Inferior parietal cortex (tissue), 1 donor: ENCODE measurements around the gene PHF2.

Experiments used
- DNase-seq: peaks from one replicate; pipeline ENCODE4 v3.0.0-alpha.2; 2016; ENCODE audit errors: extremely low spot score

The PHF2 gene

GRCh38 chr9:93678199-93679019 is 102.0 kb downstream of the PHF2 start:
- DNase-seq = no peak

GRCh38 chr9:93679536-93680442 is 103.4 kb downstream of the PHF2 start:
- no peak for DNase-seq

- DNase-seq = no peak
Measured at GRCh38 chr9:93680443-93681268, 104.3 kb downstream of the PHF2 start.

- no peak for DNase-seq
Measured at GRCh38 chr9:93681269-93682154, 105.1 kb downstream of the PHF2 start.

GRCh38 chr9:93682155-93682968 is 106.0 kb downstream of the PHF2 start:
- peak; percentile 42 for DNase-seq

- DNase-seq = no peak
Measured at GRCh38 chr9:93683331-93684134, 107.1 kb downstream of the PHF2 start.

- DNase-seq = no peak
Measured at GRCh38 chr9:93684161-93684765, 107.9 kb downstream of the PHF2 start.

- no peak for DNase-seq
Measured at GRCh38 chr9:93684806-93685543, 108.6 kb downstream of the PHF2 start.

- no peak for DNase-seq
Measured at GRCh38 chr9:93686127-93686879, 109.9 kb downstream of the PHF2 start.

- no peak for DNase-seq
Measured at GRCh38 chr9:93686880-93687236, 110.5 kb downstream of the PHF2 start.

- no peak for DNase-seq
Measured at GRCh38 chr9:93690618-93691017, 114.2 kb downstream of the PHF2 start.

GRCh38 chr9:93693129-93693528 is 116.7 kb downstream of the PHF2 start:
- DNase-seq = no peak

- no peak for DNase-seq
Measured at GRCh38 chr9:93697352-93698139, 121.2 kb downstream of the PHF2 start.

GRCh38 chr9:93698140-93698908 is 121.9 kb downstream of the PHF2 start:
- DNase-seq = no peak

GRCh38 chr9:93699650-93700049 is 123.3 kb downstream of the PHF2 start:
- no peak for DNase-seq
